Stimulated activated naive CD4-positive, alpha-beta T cell treated with Interleukin-2 at 50 U/mL for 16 hours (primary cell): ENCODE data around the gene MPP4.

Source experiments
- DNase-seq: peaks from one replicate; lab custom pipeline; 2025; lab: John Stamatoyannopoulos, UW

MPP4 gene, protein sequence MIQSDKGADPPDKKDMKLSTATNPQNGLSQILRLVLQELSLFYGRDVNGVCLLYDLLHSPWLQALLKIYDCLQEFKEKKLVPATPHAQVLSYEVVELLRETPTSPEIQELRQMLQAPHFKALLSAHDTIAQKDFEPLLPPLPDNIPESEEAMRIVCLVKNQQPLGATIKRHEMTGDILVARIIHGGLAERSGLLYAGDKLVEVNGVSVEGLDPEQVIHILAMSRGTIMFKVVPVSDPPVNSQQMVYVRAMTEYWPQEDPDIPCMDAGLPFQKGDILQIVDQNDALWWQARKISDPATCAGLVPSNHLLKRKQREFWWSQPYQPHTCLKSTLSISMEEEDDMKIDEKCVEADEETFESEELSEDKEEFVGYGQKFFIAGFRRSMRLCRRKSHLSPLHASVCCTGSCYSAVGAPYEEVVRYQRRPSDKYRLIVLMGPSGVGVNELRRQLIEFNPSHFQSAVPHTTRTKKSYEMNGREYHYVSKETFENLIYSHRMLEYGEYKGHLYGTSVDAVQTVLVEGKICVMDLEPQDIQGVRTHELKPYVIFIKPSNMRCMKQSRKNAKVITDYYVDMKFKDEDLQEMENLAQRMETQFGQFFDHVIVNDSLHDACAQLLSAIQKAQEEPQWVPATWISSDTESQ

DNA sequence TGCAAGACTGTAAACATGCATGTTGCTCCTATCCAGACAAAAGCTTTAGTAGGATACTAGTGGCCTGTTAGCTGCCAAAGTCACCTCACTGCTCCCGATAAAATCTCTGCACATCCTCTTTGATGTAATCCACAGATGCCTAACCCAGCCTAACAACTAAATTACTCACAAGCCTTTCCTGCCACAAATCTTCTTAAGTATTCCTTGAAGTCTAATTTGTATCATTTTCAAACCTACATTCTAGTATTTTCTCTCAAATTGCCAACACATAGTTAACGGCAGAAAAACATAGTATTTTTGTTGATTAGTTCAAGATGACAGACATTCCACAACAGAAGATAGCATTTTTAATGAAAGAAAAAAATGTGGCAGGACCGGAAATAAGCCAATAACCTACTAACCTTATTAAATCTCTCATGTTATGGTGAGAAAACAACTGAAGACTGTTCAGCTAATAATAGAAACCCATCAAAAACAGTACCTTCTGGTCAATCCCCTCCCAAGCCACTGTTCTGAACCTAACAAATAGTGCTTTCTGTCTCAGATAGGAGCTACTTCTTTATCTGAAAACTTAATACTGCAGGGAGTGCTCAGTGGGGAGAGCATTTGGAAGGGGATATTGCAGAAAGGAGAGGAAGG, at the start of gene MPP4:
Gene MPP4 (minus strand): TSS at position 57 of the 639 bp plus-strand sequence. CDS start 4,690 bp downstream, outside the sequence.
- DNase-seq: no peak

DNA sequence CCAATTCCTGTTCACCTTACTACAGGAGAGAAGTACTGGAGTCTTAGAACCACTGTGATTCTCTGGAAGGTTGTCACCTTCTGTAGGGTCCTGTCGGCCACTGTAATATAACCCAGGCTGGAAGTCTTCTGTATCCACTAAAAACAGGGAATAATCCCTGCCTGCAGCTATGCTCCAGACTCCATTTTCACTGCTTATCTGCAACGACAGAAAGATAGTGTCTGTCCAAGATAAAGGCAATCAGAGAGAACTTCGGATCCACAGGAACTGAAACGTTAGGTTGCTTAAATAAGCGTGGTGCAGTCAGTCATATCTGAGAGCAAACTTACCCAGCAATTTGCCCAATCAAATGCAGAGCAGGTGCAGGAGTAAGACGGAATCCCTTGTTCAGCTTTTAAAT, 48.1 kb upstream of the MPP4 start:
- no peak for DNase-seq

DNA sequence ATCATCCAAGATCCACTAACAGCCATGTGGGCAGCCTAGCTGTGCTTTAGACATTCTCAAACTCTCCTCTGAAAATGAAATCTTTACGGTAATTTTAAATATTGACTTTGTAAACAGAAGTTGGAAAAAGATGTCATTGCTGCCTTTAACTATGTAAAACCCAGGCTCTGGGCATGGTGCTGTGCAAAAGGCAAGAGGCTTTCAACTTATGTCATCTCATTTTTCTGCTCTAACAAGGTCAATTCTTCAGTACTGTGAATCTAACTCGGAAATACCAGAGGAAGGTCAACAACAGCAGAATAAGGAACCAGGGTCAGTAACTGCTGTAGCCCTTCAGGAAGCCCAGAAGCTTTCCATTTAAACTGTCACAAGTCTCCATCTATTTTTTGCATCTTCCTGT, 37.0 kb upstream of the MPP4 start:
- no peak for DNase-seq

DNA sequence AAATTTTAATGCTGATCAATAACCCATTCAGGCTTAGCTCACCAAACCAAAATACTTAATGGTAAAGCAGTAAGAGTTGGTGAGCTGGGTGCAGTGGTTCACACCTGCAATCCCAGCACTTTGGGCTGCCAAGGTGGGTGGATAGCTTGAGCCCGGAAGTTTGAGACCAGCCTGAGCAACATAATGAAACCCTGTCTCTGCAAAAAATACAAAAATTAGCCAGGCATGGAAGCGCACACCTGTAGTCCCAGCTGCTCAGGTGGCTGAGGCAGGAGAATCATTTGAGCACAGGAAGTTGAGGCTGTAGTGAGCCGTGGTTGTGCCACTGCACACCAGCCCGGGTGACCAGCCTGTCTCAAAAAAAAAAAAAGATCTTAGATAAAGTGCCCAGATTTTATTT, 35.7 kb upstream of the MPP4 start:
- no peak for DNase-seq

DNA sequence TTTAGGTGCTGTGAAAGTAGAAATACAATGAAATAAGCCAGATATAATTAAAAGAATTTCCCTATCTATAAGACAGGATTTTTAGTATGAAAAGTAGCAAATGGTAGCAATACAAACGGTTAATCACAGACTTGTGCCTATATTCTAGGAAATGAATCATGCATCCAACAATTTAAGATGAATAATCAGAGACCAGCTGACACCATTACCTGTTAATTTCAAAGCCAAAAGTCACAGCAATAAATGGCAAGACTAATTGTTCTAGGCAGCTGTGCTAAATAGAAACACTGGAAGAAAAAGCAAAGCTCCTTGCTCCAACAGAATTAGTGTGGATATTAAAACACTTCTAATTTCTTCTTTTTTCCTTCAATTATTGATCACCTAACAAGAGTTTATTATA, 35.1 kb upstream of the MPP4 start:
- no peak for DNase-seq

DNA sequence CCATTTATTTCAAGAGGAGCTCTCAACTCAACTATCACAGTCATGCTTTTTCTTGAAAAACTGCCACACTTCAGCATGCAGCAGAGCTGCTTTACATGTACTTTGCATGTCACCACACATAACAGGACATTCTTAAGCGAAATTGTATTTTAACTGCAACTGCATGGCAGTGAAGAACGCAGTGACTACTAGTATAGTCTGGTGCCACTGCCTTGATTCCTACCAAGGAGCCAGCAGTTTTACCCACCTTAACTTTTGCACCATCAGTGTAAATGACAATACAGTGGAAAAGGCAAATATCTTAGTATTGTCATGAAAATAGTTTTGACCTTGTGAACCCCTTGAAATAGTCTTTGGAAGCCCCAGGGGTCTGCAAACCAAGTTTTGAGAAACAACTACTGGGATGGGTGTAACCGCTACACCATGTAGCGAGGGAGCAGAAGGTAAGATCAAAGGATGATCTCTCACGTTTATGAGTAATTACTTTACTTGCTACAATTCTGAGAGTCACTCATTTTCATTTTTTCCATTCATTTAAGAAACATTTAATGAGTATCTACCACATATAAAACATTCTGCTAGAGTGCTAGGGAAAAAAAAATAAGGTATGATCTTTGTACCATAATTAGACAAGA, 32.3 kb upstream of the MPP4 start:
- no peak for DNase-seq

DNA sequence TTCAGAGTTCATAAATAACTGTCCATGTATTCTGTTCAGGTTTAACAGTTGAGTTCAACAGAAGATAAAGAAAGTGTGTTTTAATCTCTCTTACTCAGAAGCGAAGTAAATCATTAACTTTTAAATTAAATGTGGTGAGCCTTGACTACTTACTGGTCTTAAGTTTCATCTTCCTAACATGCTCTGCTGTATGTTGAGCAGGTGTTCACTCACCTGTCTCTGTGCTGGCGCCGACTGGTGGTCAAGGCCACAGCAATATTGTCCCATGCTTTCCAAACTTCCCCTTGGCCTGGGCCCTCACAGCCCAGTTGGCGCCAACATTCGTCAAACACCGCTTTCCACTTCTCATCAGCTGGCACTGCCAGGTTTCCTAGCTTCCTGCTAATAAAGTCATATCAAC, 17.0 kb upstream of the MPP4 start:
- no peak for DNase-seq

DNA sequence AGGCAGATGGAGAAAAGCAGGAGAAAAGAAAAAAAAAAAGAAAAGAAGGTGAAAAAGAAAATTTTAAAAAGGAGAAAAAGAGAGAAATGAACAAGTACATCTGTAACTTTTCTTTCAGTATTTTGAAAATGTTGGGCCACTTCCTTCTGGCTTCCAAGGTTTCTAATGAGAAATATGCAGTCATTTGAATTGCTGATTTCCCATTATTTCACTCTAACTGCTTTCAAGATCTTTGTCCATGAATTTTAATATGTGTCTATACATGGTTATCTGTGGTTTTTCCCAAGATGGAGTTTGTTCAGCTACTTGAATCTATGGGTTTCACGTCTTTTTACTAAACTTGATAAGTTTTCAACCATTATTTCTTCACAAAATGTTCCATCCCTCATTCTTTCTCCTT, 14.3 kb upstream of the MPP4 start:
- DNase-seq: no peak

DNA sequence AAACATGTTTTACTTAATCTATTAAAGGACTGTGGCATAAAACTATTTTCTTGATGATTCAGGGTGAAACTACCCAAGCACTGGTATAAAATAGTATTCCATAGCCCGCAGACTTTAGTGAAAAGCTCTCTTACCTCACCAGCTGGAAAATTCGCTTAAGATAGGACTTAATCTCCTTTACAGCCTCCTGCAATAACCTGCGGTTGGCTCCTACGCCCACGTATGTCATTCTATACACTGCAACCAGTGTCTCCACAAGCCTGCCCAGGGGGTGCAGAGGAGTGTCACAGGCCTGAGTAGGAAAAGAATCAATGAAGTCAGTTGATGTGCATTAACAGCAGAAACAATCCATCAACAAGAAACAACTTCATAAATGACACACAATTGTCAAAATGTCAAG, 11.3 kb upstream of the MPP4 start:
- no peak for DNase-seq

DNA sequence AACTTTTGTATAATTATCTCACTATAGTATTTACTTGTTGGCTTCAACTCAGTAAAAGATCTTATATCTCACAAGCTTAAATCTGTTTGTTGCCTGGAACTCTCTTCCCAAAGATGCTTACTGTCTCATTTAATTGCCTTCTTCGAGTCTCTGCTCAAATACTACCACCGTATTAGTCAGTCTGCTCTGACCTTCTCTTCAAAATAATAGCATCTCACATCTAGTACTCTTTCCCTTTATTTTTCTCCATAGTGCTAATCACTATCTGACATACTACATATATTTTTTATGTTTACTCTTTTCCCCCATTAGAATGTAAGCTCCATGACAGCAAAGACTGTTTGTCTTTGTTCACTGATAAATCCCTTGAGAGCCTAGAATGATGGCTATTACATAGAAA, 10.6 kb upstream of the MPP4 start:
- no peak for DNase-seq

DNA sequence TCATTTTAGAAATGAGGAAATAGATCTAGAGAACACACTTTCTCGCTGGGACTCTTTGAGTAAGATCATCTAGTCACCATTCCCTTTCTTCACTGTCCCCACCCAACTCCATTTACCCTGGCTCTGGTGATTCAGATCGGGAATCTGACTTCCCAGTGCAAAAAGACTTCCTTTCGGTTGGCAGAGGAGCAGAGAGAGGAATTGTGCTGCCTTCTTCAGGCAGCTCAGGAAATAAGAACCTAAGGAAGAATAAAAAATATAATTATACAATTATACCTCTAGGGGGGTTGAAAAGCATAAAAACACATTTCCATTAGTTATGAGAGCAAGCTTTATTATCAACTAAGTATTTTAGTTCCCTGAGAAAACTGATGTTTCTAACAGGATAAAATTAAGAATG, 9.3 kb upstream of the MPP4 start:
- DNase-seq: no peak

DNA sequence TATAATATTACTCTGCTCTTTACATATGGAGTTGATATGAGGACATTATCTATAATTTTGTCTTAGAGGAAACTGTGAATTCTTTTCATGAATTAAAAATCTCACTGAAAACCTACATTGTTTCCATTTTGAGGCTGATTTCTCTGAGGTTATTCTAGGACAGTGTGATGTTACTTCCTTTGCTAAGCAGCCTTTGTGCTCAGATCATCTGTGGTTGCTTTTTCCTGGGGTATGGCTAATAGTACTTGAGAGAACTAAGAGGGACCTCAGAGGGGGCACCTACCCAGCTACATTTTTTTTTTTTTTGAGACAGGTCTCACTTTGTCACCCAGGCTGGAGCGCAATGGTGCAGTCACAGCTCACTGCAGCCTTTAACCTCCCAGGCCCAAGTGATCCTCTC, 8.7 kb upstream of the MPP4 start:
- DNase-seq: no peak

DNA sequence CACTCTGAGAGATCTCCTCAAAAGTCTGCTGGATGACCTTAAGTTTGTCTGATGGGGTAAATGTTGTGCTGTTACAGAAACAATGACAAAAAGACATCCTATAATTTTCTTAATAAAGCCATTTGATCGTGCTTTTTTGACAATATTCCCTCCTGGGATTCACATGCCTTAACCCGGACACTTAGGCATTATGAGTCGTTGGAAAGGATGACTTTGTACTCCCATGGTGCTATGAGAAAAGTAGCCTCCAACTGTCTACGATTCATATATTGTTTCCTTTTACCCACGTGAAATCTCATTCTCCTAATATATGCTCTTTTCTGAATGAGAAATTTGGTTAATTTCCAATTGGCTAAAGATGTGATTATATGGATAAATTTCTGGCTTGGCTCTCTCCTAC, 6.1 kb upstream of the MPP4 start:
- no peak for DNase-seq

DNA sequence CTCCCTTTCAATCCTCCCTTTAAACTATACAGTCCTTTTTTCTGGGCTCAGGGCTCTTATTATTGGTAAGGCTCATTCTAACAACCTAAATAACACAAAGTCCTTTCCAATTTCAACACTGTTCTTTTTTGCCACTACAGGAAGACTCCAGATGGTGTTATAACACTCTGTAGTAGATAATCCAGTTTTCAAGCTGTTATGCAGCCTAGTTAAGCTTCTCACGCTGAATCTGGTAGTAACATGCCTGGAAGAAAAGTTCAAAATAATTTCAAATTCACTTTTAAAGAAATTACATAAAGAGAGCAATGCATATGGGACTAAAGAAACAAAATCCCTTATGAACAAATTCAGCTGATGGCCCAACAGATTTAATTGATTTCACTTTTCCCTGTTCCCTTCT, 3.2 kb upstream of the MPP4 start:
- no peak for DNase-seq

DNA sequence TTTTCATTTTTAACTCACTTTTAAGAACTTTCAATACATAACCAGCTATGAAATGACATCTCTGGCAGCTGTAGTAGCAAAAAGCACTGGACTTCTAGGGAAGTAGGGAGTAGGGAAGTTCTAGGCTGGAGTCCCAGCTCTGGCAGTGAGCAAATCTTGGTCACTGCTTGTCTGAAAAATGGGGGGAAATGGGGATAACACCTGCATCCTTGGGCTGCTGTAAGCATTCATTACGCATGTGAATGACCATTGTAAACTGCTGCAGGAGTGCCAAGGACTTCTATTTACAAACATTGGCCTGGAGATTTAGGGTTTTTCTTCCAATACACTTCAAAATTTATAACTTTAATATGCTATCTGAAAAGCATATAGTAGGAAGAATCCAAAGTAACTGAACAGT, 972 bp upstream of the MPP4 start:
- DNase-seq: no peak

DNA sequence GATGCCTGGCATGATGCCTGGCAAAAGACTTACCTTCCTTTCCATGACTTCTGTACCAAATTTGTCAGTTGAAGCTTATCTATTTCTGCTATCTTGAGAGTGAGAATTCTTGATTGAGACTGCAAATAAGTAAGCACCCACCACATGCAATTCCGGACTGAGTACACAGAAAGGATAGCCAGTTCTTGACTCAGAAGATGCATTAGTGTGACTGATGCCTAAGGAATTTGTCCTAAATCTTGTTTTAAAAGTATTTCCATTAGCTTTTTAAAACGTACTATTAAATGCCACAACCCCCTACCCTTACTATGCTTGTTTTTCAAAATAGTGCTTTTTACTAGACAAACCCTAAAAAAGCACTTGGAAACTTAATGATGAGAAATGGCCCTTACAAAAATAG, 545 bp downstream of the MPP4 start:
- no peak for DNase-seq

DNA sequence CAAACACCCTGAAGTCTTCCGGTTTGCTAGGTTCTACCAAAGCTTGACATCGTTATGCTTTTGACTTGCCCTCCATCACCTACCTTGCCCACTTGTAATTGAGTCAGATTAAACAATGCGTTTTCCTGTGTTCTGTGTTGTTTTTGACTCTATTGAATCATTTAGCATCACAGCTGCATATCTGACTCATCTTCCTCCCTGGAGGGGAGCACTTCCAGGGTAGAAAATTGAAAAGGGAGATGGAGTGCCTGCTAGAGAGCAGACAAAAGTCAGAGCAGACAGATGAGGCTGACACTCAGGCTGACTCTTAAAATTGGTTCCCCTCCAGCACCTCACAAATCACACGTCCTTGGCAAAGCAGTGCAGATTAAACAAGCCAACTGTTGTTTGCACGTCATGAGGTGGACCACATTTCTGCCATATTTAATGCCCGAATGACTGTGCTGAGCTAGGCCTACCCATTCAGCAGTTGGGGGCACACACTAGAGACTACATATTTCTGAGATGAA, 2.2 kb downstream of the MPP4 start:
- no peak for DNase-seq

DNA sequence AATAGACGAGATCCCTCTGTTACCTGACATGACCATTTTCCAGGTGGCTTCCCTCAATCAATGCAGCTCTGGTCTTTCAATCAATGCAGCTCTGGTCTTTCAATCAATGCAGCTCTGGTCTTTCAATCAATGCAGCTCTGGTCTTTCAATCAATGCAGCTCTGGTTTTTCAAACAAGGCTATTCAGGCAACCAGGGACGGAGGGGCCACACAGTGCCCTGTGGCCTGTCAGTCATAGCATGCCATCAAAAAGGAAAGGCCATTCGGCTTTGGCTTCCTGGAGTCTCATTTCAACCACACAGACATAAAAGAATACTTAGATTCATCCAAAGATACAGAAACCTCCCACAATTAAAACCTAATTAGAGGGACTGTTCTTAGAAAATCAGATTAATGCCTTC, 13.3 kb downstream of the MPP4 start:
- no peak for DNase-seq

DNA sequence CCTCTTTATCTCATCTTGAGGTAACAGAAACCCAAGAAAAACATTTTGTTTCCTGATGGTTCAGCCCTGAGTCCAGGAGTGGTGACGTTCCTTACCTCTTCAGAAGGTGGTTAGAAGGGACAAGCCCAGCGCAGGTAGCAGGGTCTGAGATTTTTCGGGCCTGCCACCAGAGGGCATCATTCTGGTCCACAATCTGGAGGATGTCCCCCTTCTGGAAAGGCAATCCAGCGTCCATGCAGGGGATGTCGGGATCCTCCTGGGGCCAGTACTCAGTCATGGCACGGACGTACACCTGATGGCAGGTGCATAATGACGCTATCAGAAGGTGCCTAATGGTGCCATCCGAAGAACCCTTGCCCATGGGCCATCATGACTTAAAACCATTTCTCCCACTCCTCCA, 17.7 kb downstream of the MPP4 start:
- DNase-seq: no peak

DNA sequence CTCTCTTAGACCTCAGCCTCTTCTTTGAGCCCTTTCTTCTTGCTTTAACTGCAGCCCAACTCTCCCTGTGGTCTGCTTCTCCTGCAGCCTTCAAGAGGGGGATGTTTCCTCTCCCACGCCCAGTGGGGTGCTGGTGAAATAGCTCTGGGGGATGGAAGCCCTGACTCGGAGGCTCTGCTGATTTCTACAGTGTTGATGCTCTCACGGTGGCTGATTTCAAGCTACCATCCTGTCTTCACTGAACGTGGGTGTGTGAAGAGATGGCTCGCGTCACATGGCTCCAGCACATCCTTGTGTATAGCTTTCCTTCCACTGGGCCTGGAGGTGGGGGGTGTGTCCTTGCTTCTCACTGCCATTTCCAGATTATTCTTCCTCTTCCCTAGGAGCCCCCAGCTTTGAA, 20.0 kb downstream of the MPP4 start:
- DNase-seq: no peak

DNA sequence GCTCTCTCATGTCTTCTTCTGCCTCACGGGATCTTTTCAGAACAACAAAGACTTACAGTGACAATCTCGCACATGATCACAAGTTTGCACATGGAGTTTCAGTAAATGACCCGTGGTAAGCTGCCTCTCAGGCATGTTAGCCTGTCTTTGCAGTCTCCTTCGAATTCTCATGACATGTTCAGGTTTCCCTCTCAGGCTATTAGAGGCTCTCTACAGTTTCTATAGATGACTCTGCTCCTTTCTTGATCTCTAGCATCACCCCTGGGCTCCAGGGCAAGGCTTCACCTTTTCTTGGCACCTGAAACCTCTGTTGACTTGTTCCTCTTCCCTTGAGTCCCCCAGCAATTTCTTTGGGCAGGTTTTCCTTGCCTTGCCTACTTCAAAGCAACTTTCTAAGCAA, 23.0 kb downstream of the MPP4 start:
- no peak for DNase-seq

DNA sequence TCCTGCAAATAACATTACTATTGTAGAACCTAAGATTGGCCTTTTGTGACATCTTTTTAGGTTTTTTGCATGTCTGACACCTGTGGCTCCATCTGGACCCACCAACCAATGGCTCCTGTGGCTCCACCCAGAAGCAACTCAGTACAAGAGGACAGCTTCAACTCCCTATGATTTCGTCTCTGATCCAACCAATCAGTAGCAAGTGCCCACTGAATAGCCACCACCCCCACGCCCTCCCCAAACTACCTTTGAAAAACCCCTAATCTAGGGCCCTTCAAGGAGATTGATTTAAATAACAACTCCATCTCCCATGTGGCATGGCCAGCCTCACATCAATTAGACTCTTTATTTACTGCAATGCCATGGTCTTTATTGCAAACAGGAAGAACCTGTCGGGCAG, 23.6 kb downstream of the MPP4 start:
- no peak for DNase-seq

DNA sequence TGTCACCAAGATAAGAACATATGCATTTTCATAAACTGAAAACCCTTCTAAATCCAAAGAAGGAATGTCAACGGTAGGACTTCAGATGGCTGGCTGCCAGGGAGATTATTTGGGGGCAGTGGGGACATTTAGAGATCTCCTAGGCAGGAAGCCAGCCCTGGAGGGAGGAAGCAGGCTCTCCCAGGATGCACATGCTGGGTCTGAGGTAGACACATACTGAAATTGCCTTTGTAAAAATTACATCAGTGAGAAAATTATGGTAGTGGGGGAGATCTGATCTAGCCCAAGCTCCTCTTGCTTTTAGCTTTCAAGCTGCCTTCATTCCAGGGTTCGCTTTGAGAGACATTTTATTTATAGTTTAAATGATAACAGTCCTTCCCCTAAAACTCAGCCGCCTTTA, 24.1 kb downstream of the MPP4 start:
- no peak for DNase-seq
